GM19239 (cell line): ENCODE results near the gene DCAF16.

Source experiments
- DNase-seq: peaks from one replicate; pipeline ENCODE4 v3.0.0; 2011; ENCODE audit warnings: low spot score; ENCODE audit not compliant: insufficient read length
- FAIRE-seq: peaks from 2 replicates; lab custom pipeline; 2011; peaks lifted over from hg19 to GRCh38; lab: Jason Lieb, UNC

The DCAF16 gene

DNA sequence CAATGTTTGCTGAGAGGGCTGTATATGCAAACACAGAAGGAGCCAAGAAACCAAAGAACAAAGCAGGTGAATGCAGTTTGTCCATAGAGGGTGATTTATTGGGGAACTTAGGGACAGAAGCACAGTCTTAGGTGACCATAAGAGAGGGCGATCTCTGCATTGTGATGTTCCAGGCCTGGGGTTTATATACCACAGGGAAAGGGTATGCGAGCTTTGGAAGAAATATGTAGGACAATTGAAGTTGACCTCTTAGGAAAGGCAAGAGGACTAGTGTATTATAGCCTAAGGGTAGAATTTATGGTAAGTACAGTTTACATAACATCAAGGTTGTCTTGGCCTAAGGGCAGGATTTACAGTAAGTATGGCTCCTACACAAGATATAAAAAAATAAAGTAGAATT, 56.9 kb downstream of the DCAF16 start:
- DNase-seq (no peak), FAIRE-seq (no peak)
